ENCODE measurements around the gene ABLIM1.

Gene ABLIM1

DNA sequence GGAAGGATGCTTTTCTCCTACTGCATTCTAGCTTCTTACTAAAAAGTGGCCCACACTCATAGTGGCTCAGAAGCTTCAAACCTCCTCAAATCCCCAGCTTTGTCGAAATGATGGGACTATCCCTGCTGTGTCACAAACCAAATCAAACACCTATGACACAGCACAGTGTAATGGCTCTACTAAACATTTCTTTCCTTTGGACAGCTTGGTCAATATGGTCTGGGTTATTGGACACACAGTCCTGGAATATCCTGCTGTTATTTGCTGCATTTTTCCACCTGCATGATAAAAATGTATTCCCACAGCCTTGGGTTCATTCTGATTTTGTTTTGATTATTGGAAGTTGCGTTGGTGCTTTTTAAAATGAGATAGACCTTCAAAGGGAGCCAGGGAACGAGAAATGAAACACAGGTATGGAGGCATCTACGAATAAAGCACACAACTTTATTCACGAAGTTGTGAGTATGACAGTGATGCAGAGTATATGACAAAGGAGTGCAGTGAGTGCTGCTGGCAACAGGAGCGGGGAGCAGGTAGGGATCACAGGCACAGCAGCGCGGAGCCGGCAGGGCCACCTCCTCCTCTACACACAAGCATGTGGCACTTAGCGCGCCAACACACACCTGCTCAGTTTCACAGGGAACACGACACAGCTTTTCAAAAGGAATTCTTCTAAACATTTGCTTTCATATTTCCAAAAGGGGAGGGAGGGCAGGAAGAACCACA lies 227.2 kb downstream of the ABLIM1 start:
- no peak for TF ChIP-seq CTCF (conservative IDR thresholded peaks at IDR 0.05; ENCODE audit: low read length)
- DNase-seq (ENCODE audit: low read depth): no peak
- no peak overlapping the region for H3K4me3 ChIP-seq (ENCODE audit: low read length)

GRCh38 chr10:114429581-114430335 lies 228.3 kb downstream of the ABLIM1 start:
- no peak overlapping the region for H3K4me3 ChIP-seq (ENCODE audit: low read length)
- TF ChIP-seq CTCF (conservative IDR thresholded peaks at IDR 0.05; ENCODE audit: low read length): no peak
- DNase-seq (ENCODE audit: low read depth): no peak

DNA sequence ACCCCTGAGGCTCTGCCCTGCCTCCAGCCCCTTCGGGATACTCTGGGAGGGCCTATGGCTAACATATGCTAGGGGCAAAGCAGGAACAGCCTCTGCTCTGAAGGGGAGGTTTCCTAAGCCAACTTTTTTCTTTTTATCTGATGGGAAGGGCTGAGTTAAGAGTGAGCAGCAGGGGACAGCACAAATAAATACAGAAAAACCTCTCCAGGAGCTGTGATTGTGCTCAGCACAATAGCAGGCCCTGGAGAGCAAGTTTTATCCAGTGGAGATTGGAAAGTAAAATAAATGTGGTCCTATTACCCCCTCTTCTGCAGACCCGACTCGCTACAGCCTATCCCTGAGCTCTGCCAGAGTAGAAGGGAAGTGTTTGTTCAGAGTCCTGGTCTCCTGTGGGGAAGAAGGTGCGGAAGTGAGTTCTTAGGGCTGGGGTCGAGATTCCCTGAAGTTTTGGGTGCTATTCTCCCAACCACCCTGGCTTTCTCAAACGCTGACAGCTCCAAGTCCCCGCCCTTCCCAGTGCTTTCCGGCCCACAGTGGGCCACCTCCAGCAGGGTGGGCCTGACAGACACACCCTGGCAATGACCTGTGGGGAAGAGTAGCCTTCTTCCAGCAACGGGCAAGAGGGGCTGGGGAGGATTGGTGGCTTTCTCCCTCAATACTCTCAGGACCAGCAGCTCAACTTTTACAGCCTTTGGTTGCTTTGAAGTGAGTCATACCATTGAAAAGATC lies 230.8 kb downstream of the ABLIM1 start:
- DNase-seq (ENCODE audit: low read depth): no peak
- no peak overlapping the region for H3K4me3 ChIP-seq (ENCODE audit: low read length)
- no peak for TF ChIP-seq CTCF (conservative IDR thresholded peaks at IDR 0.05; ENCODE audit: low read length)

DNA sequence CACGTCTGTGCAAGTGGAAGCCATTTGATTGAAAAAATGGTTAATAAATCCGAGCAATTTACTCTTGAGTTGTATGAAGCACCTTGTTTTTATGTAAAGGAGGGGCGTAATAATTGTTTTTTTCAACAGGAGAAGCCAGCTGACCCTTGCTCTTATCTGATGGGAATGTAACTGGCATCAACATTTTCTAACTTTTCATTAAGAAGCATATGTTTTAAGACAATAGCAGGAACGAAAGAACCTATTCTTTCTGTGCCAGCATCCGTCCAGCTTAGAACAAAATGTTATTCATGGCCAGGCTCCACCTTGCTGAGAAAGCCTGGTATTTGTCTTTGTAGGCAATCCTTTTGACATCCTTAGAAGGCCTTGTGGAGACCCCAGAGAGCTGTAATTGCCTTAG lies 231.6 kb downstream of the ABLIM1 start:
- no peak overlapping the region for H3K4me3 ChIP-seq (ENCODE audit: low read length)
- DNase-seq (ENCODE audit: low read depth): no peak
- TF ChIP-seq CTCF (conservative IDR thresholded peaks at IDR 0.05; ENCODE audit: low read length): no peak

GRCh38 chr10:114420811-114421485 lies 237.1 kb downstream of the ABLIM1 start:
- H3K4me3 ChIP-seq (ENCODE audit: low read length): no peak overlapping the region
- TF ChIP-seq CTCF (conservative IDR thresholded peaks at IDR 0.05; ENCODE audit: low read length): no peak
- DNase-seq (ENCODE audit: low read depth): no peak

GRCh38 chr10:114418109-114418508 lies 240.0 kb downstream of the ABLIM1 start:
- no peak for DNase-seq (ENCODE audit: low read depth)
- no peak overlapping the region for H3K4me3 ChIP-seq (ENCODE audit: low read length)
- TF ChIP-seq CTCF (conservative IDR thresholded peaks at IDR 0.05; ENCODE audit: low read length): no peak

Data from AG10803 (cell line).